WI38 (cell line): ENCODE data around the gene PROC.

Experiments
- H3K4me3 ChIP-seq: 2 replicates; pipeline ENCODE4 v1.5.1; 2011; ENCODE audit warnings: low read depth, mild to moderate bottlenecking, control low read depth, low read length
- TF ChIP-seq, protein P1 (sequence below): IDR thresholded peaks from 2 replicates; pipeline ENCODE4 v1.5.1; 2012; ENCODE audit warnings: low read depth, mild to moderate bottlenecking, control low read depth, low read length

PROC gene

DNA sequence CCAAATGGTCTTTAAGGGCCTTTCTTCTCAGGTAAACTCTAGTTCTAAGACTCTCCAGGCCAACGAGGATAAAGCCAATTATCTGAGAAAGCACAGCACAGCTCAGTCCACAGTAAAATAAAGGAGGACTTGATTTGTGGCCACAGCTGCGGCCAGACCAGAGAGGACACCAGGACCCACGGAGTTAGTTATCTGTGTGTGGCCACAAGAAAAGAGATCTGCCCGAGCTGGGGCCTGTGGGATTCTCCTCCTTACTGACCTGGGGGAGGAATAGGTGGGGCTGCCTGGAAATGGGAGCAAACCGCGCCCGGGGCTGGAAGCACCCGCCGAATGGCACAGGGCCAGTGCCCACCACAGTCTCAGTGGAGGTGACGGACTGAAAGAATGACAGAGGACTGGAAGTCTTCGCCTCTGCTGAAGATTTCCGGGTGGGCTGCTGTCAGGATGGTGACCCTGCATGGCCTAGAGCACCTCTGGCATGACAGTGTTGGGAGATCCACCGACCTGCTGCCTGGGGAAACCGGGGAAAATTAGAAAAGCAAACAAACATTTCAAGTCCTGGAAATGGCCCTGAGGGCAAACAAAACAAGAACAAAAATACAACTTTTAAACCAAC, 13.3 kb downstream of the PROC start:
- TF ChIP-seq, protein P1, sequence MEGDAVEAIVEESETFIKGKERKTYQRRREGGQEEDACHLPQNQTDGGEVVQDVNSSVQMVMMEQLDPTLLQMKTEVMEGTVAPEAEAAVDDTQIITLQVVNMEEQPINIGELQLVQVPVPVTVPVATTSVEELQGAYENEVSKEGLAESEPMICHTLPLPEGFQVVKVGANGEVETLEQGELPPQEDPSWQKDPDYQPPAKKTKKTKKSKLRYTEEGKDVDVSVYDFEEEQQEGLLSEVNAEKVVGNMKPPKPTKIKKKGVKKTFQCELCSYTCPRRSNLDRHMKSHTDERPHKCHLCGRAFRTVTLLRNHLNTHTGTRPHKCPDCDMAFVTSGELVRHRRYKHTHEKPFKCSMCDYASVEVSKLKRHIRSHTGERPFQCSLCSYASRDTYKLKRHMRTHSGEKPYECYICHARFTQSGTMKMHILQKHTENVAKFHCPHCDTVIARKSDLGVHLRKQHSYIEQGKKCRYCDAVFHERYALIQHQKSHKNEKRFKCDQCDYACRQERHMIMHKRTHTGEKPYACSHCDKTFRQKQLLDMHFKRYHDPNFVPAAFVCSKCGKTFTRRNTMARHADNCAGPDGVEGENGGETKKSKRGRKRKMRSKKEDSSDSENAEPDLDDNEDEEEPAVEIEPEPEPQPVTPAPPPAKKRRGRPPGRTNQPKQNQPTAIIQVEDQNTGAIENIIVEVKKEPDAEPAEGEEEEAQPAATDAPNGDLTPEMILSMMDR: no peak
- no peak overlapping the region for H3K4me3 ChIP-seq

DNA sequence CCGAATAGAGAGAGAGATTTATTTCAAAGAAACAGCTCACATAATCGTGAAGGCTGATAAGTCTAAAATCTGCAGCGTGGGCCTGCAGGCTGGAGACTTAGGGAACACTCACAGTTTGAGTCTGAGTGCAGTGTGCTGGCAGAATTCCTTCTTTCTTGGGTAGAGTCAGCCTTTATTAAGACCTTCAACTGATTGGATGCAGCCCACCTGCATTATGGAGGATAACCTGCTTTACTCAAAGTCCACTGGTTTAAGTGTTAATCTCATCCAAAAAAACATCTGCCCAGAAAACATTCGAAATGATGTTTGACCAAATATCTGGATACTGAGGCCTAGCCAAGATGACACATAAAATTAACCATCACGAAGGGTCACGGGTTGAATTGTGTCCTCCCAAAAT, 16.3 kb downstream of the PROC start:
- H3K4me3 ChIP-seq: no peak overlapping the region
- TF ChIP-seq, protein P1: no peak

DNA sequence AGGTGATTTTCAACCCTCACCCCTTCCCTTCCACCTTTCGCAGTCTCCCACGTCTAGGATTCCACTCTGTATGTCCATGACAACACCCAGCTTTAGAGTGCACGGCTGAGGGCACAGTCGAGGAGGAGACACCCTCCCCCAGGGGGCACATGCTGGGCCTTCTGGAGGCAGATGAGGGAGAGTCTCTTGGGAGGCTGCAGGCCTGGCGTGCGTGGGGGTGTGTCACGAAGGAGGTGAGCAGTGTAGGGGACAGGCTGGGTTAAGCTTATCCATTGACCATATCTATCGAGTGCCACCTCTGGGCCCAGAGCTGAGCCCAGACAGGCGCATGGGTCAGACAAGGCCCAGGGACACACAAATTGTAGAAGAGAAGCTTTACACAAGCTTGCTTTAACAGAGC, 18.8 kb downstream of the PROC start:
- no peak overlapping the region for H3K4me3 ChIP-seq
- TF ChIP-seq, protein P1: no peak

DNA sequence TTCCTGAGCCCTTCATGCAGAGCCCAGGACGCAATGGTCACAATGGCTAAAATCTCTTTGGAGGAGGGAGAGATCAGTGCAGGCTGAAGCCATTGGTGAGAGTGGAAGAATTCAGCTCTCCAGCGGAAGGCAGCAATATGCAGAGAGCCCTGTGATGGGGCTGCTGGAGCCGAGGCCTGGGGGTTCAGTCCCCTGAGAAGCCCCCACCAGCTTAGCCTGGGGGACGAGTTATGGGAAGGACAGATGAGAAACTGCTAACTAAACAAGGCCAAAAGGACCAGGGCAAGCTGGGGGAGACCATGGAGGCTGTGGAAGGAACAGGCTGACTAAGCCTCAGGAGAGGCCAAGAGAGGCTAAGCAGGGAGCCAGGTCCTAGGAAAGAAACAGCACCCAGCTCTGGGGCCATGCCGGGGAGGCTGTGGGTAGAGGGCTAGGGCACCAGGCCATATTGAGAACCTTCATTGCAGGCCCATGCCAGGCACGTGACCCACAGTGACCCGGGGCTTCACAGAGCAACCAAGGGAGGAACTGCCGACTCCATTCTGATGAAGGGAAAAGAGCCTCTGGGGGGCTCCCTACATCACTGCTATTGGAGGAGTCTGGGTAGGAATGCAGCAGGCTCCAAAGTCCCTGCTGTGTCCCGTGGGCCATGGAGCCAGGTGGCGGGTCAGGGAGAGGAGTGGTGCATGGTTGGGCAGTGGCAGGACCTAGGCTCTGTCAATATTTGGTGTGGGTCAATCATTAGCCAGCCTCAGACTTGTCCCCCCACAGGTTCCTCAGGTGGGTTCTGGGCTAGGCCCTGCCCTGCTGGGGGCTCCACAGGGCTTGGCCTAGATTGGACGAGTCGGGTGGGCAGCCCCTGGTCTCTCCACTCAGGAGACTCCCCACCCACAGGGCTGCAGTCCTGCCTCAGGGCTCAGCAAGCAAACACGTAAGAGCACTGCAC, 19.8 kb downstream of the PROC start:
- TF ChIP-seq, protein P1: no peak
- H3K4me3 ChIP-seq: no peak overlapping the region

DNA sequence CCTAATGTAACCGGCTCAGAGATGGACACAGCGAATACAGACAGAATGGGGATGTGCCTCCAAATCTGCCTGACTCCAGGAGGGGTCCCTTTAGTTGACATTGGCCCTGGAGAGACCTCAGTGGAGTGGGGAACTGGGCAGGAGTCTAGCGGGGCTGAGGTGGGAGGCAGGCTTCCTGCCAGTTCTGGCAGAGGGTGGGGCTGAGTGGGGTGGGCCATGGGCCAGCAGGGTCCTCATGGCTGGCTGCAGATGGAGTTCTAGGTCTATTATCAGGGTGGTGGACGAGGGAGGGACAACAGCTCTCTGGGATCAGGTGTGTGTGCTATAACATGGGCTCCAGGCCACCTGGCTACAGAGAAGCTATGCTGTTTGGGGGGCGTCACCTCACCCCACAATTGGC, 21.1 kb downstream of the PROC start:
- TF ChIP-seq, protein P1: no peak
- no peak overlapping the region for H3K4me3 ChIP-seq

DNA sequence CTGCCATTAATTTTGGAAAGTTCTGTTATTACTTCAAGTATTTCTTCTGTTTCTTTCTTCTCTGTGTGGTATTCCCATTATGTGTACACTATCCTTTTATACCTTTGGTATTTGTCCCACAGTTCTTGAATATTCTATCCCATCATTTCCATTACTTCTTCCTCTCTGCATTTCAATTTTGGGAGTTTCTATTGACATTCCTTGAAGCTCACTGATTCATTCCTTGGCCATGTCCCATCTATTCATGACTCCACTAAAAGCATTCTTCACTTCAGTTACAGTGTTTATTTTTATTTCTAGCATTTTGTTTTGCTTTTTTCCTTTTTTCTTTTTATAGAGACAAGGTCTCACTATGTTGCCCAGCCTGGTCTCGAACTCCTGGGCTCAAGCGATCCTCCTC, 30.3 kb downstream of the PROC start:
- TF ChIP-seq, protein P1: no peak
- no peak overlapping the region for H3K4me3 ChIP-seq

DNA sequence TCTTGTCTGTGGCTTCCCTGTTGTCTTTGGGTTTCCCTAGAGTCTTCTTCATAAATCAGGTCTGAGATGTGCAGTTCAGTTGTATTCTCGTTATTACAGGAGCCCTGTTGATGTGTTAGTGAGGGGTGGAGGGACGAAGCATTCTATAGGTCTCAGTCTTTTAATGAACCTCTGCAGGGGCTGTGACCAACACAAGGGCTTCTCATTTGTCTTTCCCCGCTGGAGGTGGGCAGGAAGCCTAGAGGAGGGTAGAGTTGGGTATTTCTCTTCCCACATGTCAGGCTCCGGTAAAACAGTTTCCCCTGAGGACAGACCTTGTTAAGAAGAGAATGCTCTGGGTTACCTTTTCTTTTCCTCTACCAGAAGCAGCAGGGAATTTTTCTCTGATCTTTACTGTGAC, 31.2 kb downstream of the PROC start:
- H3K4me3 ChIP-seq: no peak overlapping the region

More for the DNA sequence above, 31.2 kb downstream of the PROC start:
- TF ChIP-seq, protein P1: no peak
